Stimulated activated CD8-positive, alpha-beta memory T cell treated with anti-CD3 and anti-CD28 coated beads, Interleukin-7, amount 100 ng/mL, for 48 hours (primary cell): ENCODE measurements around the gene MYRF.

Experiments
- DNase-seq, 2 donors: peaks; one replicate each; pipeline ENCODE4 v3.0.0-alpha.2; 2020; ENCODE audit warnings: low read depth in 1 of 2; ENCODE audit errors: extremely low read depth in 1 of 2

MYRF gene

DNA sequence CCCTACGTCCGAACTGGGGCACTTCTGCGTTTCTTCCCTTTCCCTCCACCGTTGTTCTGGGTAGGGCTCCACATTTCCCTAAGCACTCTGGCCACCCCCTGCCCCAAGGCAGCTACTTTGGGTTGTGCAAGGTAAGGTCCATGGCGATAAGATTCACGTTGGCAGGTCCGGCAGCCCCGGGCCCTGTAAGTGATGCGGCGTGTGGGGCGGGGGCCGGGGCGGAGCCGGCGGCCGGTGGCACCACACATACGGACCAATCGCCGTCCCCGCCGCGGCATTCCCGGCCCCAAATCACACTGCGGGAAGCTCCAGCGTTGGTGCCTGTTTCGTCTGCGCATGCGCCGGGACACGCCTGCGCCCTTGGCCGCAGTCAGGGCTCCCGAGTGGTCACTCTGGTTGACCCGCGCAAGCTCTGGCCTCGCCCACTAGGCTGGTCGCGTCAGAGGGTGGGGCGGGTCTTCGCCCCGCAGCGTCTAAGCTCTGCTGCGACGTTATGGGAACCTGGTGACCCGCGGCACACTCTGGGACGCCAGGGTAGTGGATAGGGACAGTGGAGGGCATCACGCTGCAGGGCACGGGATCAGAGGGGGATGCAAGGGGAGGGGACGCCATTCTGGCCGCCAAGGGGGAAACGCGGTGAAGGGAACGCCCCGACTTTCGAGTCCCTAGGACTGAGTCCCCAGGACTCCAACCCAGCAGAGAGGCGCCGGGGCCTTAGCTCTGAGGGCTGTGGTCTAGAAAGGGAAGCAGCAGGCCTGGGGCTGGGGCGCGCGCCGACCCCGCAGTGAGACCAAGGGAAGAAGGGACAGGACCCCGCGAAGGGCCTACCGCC lies 62.7 kb downstream of the MYRF start:
- peak in 1 of 2 donors; percentile 37 for DNase-seq

DNA sequence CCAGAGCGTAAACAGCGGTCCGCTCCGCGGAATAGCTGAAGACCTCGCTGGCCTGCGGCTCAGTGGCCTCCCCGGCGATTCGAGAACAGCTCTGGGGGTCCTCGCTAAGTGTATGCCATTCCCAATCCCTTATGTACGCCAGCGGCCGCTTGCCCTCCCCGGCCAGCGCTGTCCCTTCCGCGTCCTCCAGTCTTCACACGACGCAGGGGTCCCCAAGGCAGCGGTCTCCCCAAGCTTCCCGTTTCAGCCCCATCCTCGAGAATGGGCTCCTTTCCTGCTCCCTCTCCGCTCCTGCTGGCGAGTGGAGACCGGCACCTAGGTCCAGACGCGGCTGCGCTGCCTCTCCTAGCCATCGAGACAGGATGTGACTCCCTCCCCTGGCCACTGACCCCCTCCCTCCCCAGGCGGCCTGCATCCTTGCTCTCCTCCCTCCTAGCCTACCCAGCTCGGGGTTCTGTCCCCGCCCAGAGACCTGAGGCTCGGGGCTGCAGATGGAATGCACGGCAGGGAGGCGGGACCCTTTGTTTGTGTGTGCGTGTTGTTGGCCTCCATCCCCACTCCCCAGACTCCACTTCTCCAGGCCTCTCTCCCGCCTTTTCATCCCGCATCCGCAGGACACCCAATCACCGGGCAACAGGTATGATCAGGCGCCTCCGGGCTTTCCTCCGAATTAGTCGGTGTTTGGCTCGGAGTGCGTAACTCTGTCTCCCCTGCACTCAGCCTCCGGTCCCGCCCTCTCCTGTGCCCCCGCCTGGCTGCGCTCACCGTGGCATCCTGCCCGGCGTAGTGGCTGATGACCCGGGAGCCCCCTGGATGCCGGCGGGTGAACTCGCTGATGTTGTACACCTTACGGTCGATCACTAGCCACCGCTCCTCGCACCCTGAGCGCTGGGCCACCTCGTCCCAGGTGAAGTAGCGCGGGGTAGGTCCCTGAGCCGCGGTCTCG lies 63.6 kb downstream of the MYRF start:
- peak in 1 of 2 donors; percentile 58 for DNase-seq

DNA sequence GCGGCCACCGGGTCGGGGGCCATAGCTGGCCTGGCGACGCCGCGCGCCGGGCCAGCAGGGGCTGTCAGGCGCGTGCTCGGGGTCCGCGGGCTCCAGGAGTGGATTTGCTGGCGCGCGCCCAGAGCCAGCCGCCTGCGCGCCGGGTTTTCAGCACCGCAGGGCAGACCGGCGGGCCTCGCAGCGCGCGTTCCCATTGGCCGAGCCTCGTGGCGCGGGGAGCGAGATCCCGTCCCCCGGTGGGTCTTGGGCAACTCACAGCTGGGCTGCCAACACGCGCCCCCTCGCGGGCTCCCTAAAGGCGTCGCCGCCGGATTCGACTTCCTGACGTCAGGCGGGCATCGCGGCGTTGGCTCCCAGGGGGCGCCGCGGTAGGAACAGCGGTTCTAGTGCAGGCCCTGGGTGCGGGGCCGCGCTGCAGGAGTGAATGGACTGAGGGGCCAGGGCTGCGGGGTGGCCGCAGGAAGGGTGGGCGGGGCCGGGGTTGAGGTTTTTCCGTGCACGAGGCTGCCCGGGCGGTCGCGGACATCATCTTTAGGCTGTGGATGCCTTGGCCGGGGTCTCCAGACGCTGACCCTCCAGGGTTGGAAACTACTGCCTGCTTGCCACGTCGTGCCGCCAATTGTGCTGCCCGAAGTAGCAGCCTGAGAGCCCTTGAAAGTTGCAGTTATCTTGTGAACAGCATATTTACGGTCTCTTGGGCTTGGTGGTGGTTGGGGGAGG lies 64.5 kb downstream of the MYRF start, which contains the start of gene FADS1:
FADS1 (minus strand) TSS at position 268 of the 720 bp plus-strand sequence; CDS start at position 194, 74 bp downstream.
- peak; percentile 67 to 80 for DNase-seq

DNA sequence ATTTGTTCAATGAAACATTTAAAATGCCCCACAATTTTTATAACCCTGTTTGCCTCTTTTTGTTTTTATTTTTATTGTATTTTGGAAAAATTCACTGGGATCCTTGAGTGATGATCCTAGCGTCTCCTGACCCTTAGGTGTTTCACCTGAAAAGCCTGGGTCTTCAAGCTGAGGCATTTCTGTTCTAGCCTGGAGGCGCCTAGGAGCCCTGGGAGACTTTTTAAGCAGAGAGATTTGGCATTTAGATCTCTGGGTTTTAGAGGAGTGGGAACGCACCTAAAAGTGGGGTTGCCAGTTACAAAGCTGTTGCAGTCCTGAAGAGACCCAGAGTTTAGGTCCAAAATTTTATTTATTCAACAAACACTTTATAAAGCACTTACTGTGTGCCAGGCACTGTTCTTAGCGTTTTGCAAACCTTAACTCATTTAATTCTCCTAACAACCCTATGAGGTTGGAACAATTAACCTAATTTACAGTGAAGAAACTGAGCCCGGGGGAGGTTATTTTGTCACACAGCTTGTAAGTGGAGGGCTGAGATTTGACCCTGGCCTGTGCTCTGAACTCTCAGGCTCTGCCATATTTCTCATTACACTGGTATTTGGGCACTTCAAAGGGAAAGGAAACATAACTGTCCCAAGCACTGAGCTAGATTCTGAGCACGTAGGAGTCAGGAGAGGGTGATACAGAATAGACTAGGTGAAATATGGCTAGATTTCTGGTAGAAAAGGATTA lies 65.2 kb downstream of the MYRF start:
- no peak for DNase-seq

DNA sequence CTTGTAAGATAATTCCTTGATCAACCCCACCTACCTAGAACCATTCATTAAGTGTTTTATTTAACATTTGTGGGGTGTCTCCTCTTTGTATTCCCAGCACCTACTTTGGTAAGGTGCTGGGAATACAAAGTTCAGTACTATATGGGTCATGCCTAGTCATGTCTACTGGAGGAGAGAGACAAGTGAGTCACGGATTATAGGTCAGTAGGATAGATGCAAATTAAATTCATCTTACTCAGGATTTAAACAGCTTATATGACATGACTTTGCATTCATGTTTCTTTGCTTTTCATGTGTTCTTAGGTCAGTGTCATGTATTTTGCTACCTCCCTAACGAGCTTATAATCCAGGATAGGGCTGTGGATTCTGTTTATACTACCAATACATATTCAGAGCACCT lies 67.7 kb downstream of the MYRF start:
- DNase-seq = no peak

DNA sequence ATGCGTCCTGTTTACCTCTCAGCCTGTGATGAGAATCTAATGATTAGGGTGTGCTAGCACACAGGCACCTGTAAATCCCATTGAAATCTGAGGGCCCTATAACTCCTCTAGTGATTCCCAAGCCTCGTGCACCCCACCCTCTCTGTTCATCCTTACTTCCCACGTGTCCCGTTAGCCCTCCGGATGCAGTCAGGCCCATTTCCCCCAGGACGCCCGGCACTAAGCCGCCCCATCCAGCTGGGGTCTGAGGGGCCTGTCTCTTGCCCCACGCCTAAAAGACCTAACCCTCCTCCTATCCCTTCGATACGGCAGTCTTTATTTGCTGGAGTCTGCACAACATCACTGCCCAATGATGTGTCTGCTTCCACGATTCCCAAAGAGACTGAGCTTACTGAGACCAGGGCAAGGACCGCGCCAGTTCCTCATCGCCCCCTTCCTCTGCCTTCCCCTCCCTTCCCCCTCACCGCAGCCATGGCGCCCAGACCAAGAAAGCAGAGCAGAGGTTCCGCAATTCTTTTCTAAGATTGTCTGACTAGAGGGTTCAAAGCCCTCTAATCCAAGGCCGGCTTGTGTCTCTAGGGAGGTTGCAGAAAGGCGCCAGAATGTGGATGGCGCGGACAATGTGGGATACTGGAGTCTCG lies 74.6 kb downstream of the MYRF start:
- DNase-seq = no peak

DNA sequence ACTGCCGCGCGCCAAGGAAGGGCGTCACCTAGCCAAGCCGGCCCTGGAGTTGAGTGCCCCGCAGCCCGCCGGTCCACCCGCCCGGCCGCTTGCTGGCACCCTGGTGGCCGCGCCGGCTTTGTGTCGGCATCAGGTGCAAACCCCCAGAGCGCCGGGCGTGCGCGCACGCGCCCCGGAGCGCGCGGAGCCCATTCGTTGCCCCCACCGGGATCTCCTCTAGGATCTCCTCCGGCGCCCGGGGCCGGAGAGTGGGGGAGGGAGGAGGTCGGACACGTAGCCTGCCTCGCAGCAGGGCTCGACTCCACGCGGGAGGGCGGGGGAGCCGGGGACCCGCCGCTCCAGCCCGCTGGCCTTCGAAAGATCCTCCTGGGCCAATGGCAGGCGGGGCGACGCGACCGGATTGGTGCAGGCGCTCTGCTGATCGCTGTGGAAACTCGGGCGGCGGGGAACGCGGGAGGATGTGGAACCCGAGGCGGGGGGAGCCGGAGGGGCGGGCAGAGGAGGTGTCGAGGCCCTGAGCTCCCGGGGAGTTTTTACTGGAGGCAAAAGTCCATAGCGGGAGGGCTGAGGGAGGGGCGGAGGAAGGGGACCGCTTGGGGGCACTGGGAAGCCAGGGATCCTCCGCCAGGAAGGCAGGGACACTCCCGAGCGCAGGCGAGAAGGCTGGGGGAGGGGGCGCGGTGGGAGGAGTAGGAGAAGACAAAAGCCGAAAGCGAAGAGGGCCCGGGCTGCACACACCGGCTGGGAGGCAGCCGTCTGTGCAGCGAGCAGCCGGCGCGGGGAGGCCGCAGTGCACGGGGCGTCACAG lies 75.3 kb downstream of the MYRF start, which contains the start of gene FADS2:
FADS2 (plus strand) TSS at position 730 of the 808 bp plus-strand sequence. CDS start 91 bp downstream, outside the sequence.
- peak; percentile 66 to 72 for DNase-seq

DNA sequence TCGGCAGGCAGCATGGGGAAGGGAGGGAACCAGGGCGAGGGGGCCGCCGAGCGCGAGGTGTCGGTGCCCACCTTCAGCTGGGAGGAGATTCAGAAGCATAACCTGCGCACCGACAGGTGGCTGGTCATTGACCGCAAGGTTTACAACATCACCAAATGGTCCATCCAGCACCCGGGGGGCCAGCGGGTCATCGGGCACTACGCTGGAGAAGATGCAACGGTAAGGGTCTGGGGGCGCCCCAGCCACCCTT lies 75.9 kb downstream of the MYRF start:
- DNase-seq = no peak

DNA sequence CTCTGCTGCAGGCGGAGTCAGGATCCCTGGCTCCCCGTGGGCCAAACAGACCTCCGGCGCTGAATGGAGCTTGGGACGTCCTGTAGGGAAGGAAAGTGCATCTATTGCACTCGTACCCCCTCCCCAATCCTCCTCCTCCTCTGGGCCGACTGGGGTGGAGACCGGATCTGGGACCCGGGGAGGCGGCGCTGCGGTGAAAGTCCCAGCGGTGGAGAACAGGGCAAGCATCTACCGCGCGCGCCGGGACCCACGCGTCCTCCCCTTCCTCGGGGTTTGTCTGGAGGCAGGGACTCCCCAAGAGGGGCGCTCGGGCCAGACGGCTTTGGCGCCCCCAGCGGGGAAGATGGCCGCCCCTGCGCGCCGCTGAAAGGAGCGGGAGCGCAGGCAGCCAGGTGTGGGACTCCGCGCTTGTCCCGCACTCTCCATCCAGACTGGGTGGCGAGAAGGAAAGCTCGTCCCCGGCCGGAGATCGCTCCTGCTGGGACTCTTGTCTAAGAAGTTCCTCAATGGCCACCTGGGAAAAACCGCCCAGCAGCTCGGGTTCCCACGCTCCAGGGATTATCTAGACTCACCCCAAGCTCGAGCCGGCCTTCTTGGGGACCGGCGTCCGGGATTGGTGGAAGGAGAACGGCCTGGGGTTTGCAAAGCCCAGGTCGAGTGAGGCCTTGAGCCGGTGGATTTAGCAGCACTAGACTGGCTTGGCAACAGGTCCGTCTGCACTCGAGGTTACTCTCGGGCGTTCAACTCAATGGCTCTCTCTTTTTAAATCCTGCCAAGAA lies 76.4 kb downstream of the MYRF start:
- no peak for DNase-seq

DNA sequence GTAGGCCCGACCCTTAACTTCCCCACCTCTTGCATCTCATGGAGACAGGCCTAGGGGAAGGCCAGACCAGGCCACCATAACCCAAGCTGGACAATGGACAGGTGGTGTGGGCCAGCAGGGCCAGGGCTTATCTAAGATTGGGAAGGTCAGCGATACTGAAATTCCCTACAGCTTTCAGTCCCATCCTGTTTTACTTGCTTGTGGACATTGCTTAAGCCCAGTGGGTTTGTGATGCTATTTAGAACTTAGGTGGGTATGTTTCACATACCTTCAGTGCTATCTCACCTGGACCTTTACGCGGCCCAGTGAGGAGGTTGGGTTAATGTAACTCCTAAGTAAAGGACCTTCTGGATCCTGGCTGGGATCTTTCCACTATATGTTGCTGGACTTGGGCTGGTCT lies 77.4 kb downstream of the MYRF start:
- DNase-seq = no peak

DNA sequence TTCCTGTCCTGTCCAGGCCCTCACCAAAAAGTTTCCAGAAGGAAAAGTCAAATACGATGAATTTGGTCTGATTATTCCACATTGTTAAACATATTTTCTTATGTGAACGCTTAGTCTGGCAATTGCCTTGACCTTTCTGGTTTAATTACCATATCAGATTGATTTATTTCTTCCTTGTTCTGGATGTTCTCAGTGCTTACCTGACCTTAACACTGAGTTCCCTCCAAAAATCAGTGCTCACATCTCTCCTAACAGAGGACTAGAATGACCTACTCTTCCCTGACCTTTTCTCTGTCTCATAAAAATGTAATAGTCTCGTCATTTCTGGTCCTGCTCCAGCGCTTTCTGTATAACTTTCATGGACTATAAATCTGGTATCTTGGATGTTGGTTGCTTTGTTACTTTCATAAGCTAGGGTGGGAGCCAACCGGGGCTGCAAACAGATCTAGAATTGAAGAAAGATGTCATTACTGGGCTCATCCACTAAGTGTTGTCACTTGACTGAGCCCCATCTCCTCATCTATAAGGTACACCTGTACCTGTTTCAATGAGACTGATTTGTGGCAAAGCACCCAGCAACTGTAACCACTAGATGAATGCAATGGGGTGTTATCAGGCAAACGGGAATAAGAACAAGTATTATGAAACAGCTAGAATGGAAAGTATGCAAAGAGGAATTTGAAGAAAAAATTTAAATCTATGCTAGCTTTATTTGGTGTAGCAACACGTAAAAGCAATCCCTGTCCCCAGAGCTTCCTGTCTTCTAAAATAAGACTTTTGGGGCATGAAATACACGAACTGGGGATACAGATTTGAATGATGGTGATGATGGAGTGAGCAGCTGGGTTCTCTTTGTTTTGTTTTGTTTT lies 78.0 kb downstream of the MYRF start:
- no peak for DNase-seq

DNA sequence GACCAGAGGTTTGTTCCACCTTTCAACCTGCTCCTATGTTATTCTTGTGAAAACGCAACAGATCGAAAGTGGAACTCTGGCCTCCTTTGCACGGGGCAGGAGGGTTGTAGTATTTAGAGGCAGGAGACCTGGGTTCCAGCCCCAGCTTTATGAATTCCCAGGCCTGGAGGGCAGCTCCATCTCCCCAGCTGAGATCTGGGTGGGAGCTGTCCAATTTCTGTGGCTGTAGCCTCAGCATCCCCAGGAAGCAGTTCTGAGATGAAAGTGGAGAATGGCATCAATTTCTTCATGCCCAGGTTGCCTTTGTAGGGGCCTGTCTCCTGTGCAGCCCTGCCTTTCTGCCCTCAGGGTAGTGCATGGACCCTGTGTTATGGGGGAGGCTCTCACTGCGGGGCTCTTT lies 79.8 kb downstream of the MYRF start:
- no peak for DNase-seq

DNA sequence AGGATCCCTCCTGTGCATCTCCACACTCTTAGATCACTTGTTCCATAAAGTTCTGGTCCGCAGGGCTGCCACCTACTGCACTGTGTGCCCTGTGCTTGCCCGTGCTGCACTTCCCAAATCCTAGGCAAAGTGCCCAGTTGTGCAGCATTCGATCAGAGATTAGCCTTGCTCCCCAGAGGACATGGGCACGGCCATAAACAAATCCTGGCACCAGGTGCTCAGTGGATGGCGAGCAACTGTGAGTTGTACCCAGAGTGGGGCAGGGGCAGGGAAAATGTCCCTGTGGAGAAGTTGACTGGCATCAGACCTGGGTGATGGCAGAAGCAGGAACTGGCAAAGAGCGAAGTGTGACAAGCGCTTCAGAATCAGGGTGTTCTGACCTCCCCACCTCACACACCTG lies 80.3 kb downstream of the MYRF start:
- DNase-seq = no peak

DNA sequence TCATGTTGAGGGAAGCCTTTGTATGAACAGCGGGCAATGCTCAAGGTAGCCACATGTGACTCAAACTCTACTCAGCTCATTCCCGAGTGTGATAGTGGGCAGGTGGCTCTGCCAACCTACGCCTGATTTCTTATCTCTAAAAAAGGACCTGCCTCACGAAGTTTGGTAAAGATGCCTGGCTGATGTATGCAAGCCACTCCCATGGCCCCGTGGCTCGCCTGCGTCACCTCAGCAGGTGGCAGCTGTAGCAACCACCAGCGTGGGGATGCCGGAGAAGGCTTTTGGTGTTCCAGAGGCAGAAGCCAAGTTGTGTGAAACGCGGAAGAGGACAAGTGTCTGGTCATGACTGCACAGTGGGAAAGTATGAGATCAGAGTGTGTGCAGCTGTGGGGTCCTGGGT lies 81.0 kb downstream of the MYRF start:
- DNase-seq = no peak

DNA sequence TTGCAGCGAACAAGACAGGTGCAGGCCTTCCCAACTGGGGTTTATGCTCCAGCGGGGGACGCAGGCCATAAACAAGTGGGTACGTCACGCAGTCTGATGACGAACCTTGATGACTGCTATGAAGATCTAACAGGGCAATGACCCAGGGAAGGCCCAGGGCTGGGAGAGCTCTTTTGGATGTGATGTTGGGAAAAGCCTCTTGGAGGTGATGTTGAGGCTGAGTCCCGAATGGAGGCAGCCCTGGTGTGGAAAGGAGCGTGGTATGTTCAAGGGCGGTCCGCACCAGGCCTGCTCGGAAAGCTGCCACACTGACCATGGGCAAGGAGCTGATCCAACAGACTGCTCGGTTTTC lies 81.5 kb downstream of the MYRF start:
- DNase-seq = no peak

DNA sequence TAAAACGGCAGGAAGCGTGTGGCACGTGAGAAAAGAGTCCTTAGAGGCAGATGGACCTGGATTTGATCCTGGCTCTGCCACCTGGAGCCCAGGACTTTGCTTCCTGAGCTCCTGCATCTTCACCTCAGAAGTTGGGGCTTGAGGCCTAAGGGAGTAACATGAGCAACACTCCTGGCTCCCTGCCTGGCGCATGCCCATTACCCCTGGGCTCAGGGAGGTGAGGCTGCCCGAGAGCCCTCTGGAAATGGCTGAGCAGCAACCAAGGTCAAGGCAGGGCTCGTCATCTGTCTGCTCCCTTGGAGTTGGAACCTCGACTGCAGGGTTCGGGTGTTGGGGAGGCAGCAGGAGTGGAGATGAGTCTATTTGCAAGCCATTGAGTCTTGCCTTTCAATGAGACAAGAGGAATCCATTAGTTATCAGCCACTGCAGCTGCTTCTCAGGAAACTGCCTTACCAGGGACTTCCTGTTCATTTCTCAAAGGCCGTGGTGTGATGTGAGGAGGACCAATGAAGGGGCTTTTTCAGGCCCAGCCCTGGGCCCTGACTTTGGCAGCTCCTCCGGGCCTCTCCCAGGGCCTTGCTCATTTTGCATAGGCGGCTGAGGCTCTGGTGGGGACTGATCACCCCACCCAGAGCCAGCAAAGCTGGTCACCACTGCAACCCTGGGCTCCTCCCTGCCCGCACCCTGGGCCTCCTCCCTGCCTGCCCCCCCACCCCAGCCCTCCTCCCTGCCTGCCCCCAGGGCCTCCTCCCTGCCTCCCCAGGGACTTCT lies 82.0 kb downstream of the MYRF start:
- DNase-seq = no peak

DNA sequence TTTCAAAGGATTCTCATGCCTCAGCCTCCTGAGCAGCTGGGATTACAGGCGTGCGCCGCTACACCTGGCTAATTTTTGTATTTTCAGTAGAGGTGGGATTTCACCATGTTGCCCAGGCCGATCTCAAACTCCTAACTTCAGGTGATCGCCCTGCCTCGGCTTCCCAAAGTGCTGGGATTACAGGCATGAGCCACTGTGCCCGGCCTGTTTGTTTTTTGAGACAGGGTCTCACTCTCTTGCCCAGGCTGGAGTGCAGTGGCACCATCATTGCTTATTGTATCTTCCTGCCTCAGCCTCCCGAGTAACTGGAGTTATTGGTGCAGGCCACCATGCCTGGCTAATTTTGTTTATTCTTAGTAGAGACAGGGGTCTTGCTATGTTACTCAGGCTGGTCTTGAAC lies 83.8 kb downstream of the MYRF start:
- DNase-seq = no peak
